Stimulated activated naive CD8-positive, alpha-beta T cell treated with anti-CD3 and anti-CD28 coated beads, Interleukin-15, amount 100 ng/mL, for 72 hours (primary cell): Measurements from ENCODE around the gene TMEM94.
"Not testable (repeated sequence)": the region's sequence is repeated elsewhere in the genome, so short reads cannot be mapped to it uniquely, and the experiment has no call there.

ENCODE experiments used
- ATAC-seq: fragments of 150-1000 bp; cut with Tn5 transposase; 2 replicates; pipeline ENCODE4 v1.10.0; 2021; ENCODE audit warnings: mild to moderate bottlenecking, moderate library complexity
- DNase-seq, 2 donors: peaks; one replicate each; pipeline ENCODE4 v3.0.0; 2021 to 2022
- H3K27ac Mint-ChIP-seq, 2 donors: one replicate each; pipeline ENCODE4 v1.8.0; 2022; ENCODE audit warnings: mild to moderate bottlenecking in 2 of 2, mixed read lengths in 2 of 2, moderate library complexity in 2 of 2
- H3K27me3 Mint-ChIP-seq: one replicate; pipeline ENCODE4 v1.8.0; 2022; ENCODE audit warnings: mixed read lengths
- H3K4me1 Mint-ChIP-seq: one replicate; pipeline ENCODE4 v1.8.0; 2022; ENCODE audit warnings: mild to moderate bottlenecking, mixed read lengths
- H3K4me3 Mint-ChIP-seq, 2 donors: one replicate each; pipeline ENCODE4 v1.8.0; 2022; ENCODE audit warnings: mild to moderate bottlenecking in 2 of 2, mixed read lengths in 2 of 2, moderate library complexity in 1 of 2
- H3K9me3 Mint-ChIP-seq, 2 donors: one replicate each; pipeline ENCODE4 v1.8.0; 2022; ENCODE audit warnings: mixed read lengths in 2 of 2

The TMEM94 gene

DNA sequence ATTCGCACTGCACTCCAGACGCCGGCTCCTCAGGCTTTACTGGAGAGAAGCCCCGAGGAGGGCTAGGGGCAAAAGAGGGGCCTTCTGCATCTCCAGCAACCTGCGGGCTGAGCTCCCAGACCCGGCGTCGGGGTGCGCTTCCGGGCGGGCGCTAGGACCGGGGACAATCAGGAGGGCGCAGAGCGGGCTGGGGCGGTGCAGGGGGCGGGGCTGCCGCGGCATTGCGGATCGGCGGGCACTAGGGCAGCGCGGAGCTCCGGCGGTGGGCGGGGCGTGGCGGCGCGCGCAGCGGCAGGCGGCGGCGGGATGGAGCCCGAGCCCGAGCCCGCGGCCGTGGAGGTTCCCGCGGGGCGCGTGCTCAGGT, 59.8 kb downstream of the TMEM94 start, which contains the start of gene TSEN54:
Gene TSEN54 (plus strand): TSS at position 274 of the 364 bp plus-strand sequence. CDS start 33 bp downstream, at position 307.
- Mint-ChIP-seq H3K9me3 (no peaks in the 10 kb centered on the region), H3K4me1 (peaks cover 35% of the 10 kb centered on the region), H3K4me3 (peak within 1 kb of the TSS; percentile 95 to 96), H3K27me3 (no peaks in the 10 kb centered on the region), H3K27ac (peak within 1 kb of the TSS; percentile 23 to 74)
- DNase-seq (peak; percentile 94), ATAC-seq (peak; percentile 90)

GRCh38 chr17:75516619-75517296, 60.3 kb downstream of the TMEM94 start:
- DNase-seq, result peak in 1 of 2 donors; percentile 37
- peak; percentile 26 for ATAC-seq
- Mint-ChIP-seq H3K9me3 (no peaks in the 10 kb centered on the region), H3K27me3 (no peaks in the 10 kb centered on the region), H3K4me1 (peaks cover 35% of the 10 kb centered on the region), H3K27ac (peak overlapping the region in 1 of 2 donors; percentile 74), H3K4me3 (peak overlapping the region; percentile 95 to 96)

GRCh38 chr17:75517297-75517865, 60.9 kb downstream of the TMEM94 start:
- peaks cover 40% of the 10 kb centered on the region for H3K4me1 Mint-ChIP-seq
- ATAC-seq (no peak), DNase-seq (peak; percentile 33 to 47)
- no peaks in the 10 kb centered on the region for H3K27me3 Mint-ChIP-seq
- H3K9me3 Mint-ChIP-seq, result no peaks in the 10 kb centered on the region
- H3K4me3 Mint-ChIP-seq, result peak overlapping the region; percentile 95 to 96
- peak overlapping the region in 1 of 2 donors; percentile 74 for H3K27ac Mint-ChIP-seq

- H3K4me1 Mint-ChIP-seq, result peaks cover 40% of the 10 kb centered on the region
- H3K9me3 Mint-ChIP-seq, result no peaks in the 10 kb centered on the region
- H3K4me3 Mint-ChIP-seq, result peak overlapping the region; percentile 95 to 96
- ATAC-seq (peak; percentile 58), DNase-seq (peak; percentile 25 to 51)
- H3K27me3 Mint-ChIP-seq, result no peaks in the 10 kb centered on the region
- peak overlapping the region in 1 of 2 donors; percentile 2 for H3K27ac Mint-ChIP-seq
These were observed 61.8 kb downstream of the TMEM94 start for GRCh38 chr17:75518201-75518600.

- Mint-ChIP-seq H3K4me3 (peak overlapping the region in 1 of 2 donors; percentile 95), H3K27me3 (no peaks in the 10 kb centered on the region), H3K27ac (no peak overlapping the region), H3K9me3 (no peaks in the 10 kb centered on the region), H3K4me1 (peaks cover 39% of the 10 kb centered on the region)
- DNase-seq (no peak), ATAC-seq (no peak)
These were observed 62.6 kb downstream of the TMEM94 start for GRCh38 chr17:75518983-75519537.

DNA sequence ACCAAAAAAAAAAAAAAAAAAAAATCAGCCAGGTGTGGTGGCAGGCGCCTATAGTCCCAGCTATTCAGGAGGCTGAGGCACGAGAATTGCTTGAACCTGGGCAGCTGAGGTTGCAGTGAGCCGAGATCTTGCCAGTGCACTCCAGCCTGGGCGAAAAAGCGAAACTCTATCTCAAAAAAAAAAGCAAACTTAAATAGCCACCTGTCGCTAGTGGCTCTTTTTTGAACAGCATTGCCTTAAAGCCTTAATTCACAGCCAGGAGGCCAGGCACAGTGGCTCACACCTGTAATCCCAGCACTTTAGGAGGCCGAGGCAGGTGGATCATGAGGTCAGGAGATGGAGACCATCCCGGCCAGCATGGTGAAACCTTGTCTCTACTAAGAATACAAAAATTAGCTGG, 64.0 kb downstream of the TMEM94 start:
- H3K4me3 Mint-ChIP-seq, H3K9me3 Mint-ChIP-seq, H3K27me3 Mint-ChIP-seq, H3K27ac Mint-ChIP-seq, DNase-seq, ATAC-seq: not testable (repeated sequence)
- peaks cover 45% of the 10 kb centered on the region for H3K4me1 Mint-ChIP-seq

DNA sequence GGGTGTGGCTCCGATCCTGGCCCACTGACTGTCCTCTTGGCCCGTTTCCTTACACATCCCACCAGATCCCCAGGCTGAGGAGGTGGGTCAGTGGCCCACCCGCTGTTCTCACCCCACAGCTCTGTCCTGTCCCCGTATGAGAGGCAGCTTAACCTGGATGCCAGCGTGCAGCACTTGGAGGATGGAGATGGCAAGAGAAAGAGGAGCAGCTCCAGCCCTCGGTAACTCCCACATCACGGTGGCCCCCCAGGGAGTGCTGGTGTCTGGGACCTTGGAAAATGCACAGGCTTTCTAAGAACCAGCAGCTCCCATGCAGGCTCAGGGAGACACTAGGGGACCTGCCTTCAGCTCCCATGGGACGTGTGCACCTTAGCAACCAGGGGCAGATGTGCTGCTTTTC, 64.9 kb downstream of the TMEM94 start:
- Mint-ChIP-seq H3K4me1 (peaks cover 48% of the 10 kb centered on the region), H3K27me3 (peaks cover 3% of the 10 kb centered on the region), H3K27ac (no peak overlapping the region), H3K9me3 (no peaks in the 10 kb centered on the region), H3K4me3 (no peak overlapping the region)
- DNase-seq (no peak), ATAC-seq (no peak)

DNA sequence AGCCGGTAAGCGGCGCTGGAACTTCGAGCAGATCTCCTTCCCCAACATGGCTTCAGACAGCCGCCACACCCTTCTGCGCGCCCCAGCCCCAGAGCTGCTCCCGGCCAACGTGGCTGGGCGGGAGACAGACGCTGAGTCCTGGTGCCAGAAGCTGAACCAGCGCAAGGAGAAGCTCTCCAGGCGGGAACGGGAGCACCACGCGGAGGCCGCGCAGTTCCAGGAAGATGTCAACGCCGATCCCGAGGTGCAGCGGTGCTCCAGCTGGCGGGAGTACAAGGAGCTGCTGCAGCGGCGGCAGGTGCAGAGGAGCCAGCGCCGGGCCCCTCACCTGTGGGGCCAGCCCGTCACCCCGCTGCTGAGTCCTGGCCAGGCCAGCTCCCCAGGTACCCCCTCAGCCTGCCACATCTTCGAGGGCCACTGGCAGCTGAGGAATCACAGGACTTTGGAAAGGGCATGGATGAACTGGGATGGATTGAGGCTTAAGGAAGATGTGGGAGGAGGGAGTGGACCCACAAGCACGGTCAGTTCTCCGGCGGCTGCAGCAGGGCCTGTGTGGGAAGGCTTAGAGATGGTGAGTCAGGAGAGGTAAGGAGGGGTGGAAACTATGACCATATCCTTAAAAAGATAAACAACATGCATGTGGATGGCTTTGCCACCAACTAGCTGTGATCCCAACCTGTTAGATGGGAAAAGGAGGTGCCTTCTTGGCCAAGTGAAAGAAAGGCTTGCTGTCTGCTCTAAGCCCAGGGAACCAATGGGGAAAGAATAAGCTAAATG, 65.7 kb downstream of the TMEM94 start:
- Mint-ChIP-seq H3K27ac (no peak overlapping the region), H3K4me1 (peaks cover 52% of the 10 kb centered on the region), H3K4me3 (no peak overlapping the region), H3K27me3 (peaks cover 8% of the 10 kb centered on the region), H3K9me3 (no peaks in the 10 kb centered on the region)
- DNase-seq (no peak), ATAC-seq (no peak)

DNA sequence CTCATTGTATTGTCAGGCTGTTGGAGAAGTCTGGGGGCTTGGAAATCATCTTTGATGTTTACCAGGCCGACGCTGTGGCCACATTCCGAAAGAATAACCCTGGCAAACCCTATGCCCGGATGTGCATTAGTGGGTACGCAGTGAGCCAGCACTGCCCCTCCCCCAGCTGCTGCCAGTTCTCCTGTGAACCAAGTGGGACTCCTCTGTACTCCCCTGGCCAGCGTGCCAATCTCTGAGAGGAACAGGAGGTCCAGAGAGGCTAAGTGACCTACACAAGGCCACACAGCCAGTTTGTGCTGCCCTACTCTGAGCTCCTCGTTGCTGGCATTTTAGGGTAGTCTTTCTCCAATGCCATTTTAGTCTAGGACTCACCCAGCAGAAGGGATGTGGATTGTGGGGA, 67.2 kb downstream of the TMEM94 start:
- Mint-ChIP-seq H3K9me3 (no peaks in the 10 kb centered on the region), H3K27ac (no peak overlapping the region), H3K4me3 (no peak overlapping the region), H3K4me1 (peaks cover 37% of the 10 kb centered on the region), H3K27me3 (peaks cover 8% of the 10 kb centered on the region)
- no peak for DNase-seq
- ATAC-seq, result no peak

DNA sequence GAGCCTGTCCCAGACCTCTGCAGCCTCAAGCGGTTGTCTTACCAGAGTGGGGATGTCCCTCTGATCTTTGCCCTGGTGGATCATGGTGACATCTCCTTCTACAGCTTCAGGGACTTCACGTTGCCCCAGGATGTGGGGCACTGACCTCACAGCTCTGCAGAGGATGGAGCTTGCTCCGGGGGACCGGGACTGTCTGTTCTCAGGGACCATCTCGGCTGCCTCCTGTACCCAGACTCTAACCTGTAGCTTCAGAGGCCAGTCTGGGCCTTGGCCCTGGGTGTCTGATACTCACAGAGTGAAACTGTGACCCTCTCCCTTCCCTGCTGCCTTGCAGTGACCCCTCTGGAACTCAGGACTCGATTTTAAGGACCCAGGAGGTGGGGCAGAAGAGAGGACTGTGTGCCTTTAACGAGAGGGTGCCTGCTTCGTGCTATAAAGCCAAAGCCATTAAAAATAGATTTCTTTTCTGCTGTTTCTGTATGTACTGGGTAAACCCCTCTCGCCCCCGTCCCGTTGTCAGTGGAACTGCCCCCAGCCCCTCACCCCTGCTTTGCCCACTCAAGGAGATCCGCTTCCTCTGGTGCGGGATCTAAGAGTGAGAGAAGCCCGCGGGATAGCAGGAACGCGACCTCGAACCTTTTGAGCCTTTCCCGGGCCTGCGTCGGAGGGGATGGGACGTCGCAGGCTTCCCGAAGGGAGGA, 68.0 kb downstream of the TMEM94 start:
- H3K27ac Mint-ChIP-seq, result no peak overlapping the region
- peak overlapping the region; percentile 54 to 69 for H3K4me3 Mint-ChIP-seq
- H3K27me3 Mint-ChIP-seq, result peaks cover 8% of the 10 kb centered on the region
- H3K4me1 Mint-ChIP-seq, result peaks cover 30% of the 10 kb centered on the region
- ATAC-seq (peak; percentile 8), DNase-seq (no peak)
- no peaks in the 10 kb centered on the region for H3K9me3 Mint-ChIP-seq

DNA sequence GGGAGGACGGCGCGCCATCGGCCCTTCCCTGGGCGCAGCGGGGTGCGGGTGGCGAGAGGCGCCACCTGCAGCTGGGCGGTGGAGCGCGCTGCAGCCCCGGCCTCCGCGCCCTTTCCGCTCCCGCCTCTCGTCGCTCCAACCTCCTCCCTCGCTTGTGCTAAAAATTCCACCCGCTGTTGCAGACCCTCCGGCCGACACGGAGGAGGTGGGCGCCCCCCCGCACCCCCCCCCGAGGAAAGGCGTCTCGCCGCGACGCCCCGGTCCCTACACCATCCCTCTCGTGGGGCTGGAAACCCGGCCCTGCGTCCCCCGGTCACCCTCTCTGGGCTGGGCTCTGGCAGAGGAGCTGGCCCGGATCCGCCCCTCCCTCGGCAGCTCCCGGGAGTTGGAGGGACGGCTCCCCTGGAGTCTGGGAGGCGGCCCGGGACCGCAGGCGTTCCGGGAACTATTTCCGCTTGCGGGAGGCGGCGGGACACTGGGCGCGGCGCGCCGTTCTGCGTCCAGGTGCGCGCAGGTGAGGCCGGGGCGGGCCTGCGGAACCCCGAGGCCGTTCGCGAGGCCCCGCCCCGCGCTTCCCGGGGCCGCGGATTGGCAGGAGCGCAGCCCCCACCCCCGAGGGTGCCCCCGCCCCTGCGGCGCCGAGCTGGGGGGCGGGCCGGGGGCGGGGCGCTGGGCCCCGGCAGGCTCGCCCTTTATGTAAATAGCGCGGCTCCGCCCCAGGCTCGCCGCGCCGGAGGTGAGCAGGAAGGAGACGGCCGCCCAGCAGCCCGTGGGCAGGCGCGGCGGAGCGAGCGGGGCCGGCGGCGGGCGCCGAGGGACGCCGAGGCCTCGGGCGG, 68.8 kb downstream of the TMEM94 start, which contains the start of gene LLGL2:
Gene LLGL2 (plus strand): TSS at position 728 of the 836 bp plus-strand sequence. CDS start 17,730 bp downstream, outside the sequence.
- Mint-ChIP-seq H3K9me3 (no peaks in the 10 kb centered on the region), H3K4me1 (peaks cover 30% of the 10 kb centered on the region), H3K27ac (no peak within 1 kb of the TSS), H3K4me3 (peak within 1 kb of the TSS; percentile 77), H3K27me3 (peaks cover 8% of the 10 kb centered on the region)
- DNase-seq (peak; percentile 77 to 82), ATAC-seq (peak; percentile 90)

DNA sequence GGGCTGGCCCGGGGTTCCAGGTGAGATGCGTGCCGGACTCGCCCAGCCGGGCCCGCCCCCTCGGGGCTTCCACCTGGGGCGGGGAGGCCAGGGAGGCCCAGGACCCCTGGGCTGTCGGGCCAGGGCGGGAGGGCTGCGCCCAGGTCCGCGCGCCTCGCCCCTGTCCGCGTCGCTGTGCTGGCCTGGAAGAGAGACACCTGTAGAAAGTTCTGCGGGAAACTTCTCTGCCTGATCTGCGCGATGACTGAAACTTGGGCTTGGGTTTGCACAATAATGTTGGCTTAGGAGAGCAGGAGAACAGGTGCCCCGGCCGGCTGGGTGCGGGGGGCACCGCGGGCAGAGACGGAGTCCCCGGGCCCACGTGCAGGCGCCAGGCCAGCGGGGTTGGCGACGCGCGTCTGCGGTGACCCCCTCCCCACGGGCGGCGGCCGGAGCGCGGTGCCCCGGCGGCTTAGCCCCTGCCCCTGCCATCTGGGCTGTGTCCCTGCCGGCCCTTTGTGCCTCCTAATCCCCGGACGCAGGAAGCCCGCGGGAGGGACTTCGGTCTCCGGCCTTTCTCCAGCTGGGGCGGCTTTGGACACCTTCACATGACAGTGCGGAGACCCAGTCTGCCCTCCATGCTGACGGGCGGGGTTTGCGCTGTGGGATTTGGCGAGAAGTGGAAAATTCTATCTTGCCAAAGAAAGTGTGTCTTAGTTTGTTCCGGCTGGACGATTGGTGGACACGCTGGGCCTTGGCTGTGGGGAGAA, 69.5 kb downstream of the TMEM94 start:
- ATAC-seq, result peak; percentile 40
- Mint-ChIP-seq H3K27ac (no peak overlapping the region), H3K27me3 (peaks cover 8% of the 10 kb centered on the region), H3K4me1 (peaks cover 30% of the 10 kb centered on the region), H3K4me3 (peak overlapping the region; percentile 77), H3K9me3 (no peaks in the 10 kb centered on the region)
- DNase-seq, result no peak

GRCh38 chr17:75526555-75527270, 70.3 kb downstream of the TMEM94 start:
- H3K27ac Mint-ChIP-seq, result no peak overlapping the region
- ATAC-seq (no peak), DNase-seq (no peak)
- H3K27me3 Mint-ChIP-seq, result peaks cover 8% of the 10 kb centered on the region
- no peaks in the 10 kb centered on the region for H3K9me3 Mint-ChIP-seq
- H3K4me1 Mint-ChIP-seq, result peaks cover 30% of the 10 kb centered on the region
- peak overlapping the region; percentile 47 to 77 for H3K4me3 Mint-ChIP-seq
